CD4-positive, alpha-beta T cell treated with Interleukin-17A for 4 hours (primary cell): ENCODE data around the gene INPP4B.
A peak's percentile ranks its signal among the peaks of the same experiment; 100 is the strongest.

Source experiments
- DNase-seq: peaks from one replicate; pipeline ENCODE4 v3.0.0-alpha.2; 2020; ENCODE audit warnings: mixed read lengths

INPP4B gene

GRCh38 chr4:142567199-142567598 lies 278.9 kb downstream of the INPP4B start:
- peak; percentile 61 for DNase-seq

GRCh38 chr4:142566777-142567176 lies 279.3 kb downstream of the INPP4B start:
- no peak for DNase-seq

- DNase-seq, result no peak
Measured at GRCh38 chr4:142566243-142566642, 279.9 kb downstream of the INPP4B start.

GRCh38 chr4:142565771-142566170 lies 280.3 kb downstream of the INPP4B start:
- peak; percentile 22 for DNase-seq

- no peak for DNase-seq
Measured at GRCh38 chr4:142563682-142564291, 282.3 kb downstream of the INPP4B start.

GRCh38 chr4:142559986-142560385 lies 286.1 kb downstream of the INPP4B start:
- no peak for DNase-seq

GRCh38 chr4:142558851-142559250 lies 287.2 kb downstream of the INPP4B start:
- DNase-seq, result no peak

- DNase-seq, result no peak
Measured at GRCh38 chr4:142557239-142557801, 288.8 kb downstream of the INPP4B start.

GRCh38 chr4:142556570-142557238 lies 289.4 kb downstream of the INPP4B start:
- DNase-seq, result no peak

- DNase-seq, result no peak
Measured at GRCh38 chr4:142556048-142556447, 290.1 kb downstream of the INPP4B start.

- no peak for DNase-seq
Measured at GRCh38 chr4:142554412-142554811, 291.7 kb downstream of the INPP4B start.

GRCh38 chr4:142551517-142552305 lies 294.4 kb downstream of the INPP4B start:
- DNase-seq, result no peak

- no peak for DNase-seq
Measured at GRCh38 chr4:142550965-142551364, 295.1 kb downstream of the INPP4B start.

- DNase-seq, result no peak
Measured at GRCh38 chr4:142549726-142550463, 296.2 kb downstream of the INPP4B start.

GRCh38 chr4:142549248-142549647 lies 296.9 kb downstream of the INPP4B start:
- DNase-seq, result no peak

GRCh38 chr4:142548491-142548890 lies 297.6 kb downstream of the INPP4B start:
- DNase-seq, result no peak

GRCh38 chr4:142547974-142548373 lies 298.1 kb downstream of the INPP4B start:
- no peak for DNase-seq

GRCh38 chr4:142544594-142544993 lies 301.5 kb downstream of the INPP4B start:
- no peak for DNase-seq

GRCh38 chr4:142544039-142544438 lies 302.1 kb downstream of the INPP4B start:
- DNase-seq, result no peak

- no peak for DNase-seq
Measured at GRCh38 chr4:142540483-142540804, 305.7 kb downstream of the INPP4B start.

- DNase-seq, result no peak
Measured at GRCh38 chr4:142539796-142540482, 306.2 kb downstream of the INPP4B start.

- no peak for DNase-seq
Measured at GRCh38 chr4:142535009-142535408, 311.1 kb downstream of the INPP4B start.
